Astrocyte of the hippocampus (primary cell): ENCODE data around the gene TARS3.
A peak's percentile ranks its signal among the peaks of the same experiment; 100 is the strongest.

Experiments used
- DNase-seq: peaks from one replicate; pipeline ENCODE4 v3.0.0; 2011; ENCODE audit warnings: low read depth, low spot score

TARS3 gene

DNA sequence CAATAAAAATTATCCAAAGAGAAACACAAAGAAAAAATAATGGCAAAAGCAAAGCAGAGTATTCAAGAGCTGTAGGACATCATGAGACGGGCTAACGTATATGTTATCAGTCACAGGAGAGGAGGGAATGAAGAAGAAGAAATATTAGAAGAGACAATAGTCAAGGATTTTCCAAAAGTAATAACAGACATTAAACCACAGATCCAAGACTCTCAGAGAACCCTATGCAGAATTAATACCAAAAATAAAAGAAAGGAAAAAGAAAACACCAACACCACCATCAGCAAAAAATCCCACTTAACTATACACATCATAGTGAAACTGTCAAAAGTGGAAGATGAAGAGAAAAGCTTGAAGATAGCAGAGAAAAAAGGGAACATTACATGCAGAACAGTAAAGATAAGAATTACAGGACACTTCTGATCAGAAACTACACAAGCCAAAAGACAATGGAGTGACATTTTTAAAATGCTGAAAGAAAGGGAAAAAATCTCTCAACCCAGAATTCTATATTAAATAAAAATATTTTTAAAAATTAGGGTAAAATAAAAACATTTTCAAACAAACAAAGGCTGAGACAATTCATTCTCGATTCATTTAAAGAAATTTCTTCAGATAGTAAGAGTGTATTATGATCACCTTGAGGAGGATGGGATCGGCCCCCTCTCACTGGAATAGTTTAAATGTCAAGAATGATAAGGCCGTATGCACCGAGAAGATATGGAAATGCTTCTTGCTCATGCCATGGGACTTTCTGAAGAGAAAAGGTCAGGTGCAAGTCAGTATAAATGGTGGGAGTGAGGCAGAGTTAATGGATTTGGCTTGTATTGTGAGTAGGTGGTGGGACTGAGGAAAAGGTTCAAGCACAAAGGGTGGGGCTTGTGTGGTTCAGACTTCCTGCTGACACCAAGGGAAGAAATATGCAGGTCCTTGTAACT, 100.6 kb downstream of the TARS3 start:
- no peak for DNase-seq

DNA sequence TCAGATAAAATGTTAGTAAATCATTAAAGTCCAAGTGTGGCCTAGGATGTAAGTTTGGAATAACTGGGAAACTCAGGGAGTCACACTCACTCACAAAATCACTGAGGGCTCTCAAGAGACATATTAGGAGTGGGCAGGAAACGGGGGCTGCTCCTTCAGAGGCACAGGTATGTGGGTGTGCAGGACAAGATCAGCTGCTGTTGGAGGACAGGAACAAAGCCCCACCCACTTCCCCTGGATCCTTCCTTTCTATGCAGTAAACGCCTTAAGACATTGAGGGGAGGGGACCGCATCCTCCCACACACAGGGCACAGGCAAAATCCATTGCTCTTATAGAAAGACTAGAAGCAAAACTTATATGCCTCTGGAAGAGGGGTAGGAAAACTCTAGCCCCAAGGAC, 102.3 kb downstream of the TARS3 start:
- no peak for DNase-seq

DNA sequence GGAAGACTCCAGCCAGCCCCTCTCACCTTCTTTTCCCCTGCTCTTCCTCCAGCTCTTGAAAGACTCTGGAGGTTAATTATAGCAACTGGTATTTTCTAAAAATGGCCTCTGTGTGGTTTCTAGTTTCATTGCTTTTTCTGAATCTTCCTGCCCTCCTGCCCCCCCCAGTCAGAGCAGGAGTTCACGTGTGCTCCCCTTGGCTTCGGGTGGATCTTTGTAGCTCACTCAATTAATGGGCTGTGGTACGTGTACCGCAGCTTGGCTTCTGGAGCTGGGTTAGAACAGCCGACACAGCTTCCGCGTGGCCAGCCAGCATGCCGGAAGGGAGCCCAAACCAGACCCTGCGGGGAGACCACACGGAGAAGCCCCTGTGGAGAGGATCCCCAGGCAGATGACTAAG, 103.6 kb downstream of the TARS3 start:
- no peak for DNase-seq

GRCh38 chr15:101619615-101619865, 104.7 kb downstream of the TARS3 start:
- DNase-seq: no peak

- no peak for DNase-seq
Observed at GRCh38 chr15:101618851-101619614, 105.2 kb downstream of the TARS3 start.

GRCh38 chr15:101618076-101618475, 106.2 kb downstream of the TARS3 start:
- DNase-seq: no peak

GRCh38 chr15:101617390-101617965, 106.8 kb downstream of the TARS3 start:
- DNase-seq: no peak

DNA sequence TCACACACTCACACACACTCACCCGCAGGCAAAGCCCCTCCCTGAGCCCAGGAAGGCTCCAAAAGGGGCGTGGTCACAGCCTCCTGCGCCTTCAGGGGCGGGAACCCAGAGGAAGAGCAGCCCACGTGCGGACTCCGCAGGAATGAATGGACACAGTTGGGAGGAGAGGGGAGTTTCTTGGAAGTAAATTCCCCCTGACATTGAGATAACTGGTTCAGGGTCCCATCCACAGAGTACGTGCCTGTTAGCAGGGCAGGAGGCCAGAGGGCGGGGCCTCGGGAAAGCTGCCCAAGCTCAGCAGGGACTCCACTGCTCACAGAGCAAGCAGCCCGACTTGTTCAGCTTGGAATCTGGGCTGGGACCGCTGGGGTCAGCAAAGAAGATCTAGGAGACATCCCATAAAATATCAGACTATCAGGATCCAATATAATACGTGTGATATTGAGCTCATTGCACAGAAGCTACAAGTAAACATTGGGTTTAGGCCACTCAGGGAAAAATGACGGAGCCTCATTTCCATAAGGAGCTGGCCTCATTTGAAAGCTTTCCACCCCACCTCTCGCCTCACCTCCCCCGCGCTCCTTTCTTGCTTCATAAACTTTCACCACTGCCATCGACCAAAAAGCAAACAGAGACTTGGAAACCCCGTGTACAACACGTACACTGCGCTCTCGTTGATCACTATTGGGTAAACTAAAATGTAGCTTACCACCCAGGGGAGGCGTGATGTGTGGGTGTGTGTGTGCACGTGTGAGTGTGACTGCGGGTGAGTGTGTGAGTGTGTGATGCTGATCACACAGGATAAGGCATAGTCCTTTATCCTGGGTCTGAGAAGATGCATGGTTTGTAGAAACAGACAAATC, 108.1 kb downstream of the TARS3 start:
- DNase-seq: peak; percentile 74

DNA sequence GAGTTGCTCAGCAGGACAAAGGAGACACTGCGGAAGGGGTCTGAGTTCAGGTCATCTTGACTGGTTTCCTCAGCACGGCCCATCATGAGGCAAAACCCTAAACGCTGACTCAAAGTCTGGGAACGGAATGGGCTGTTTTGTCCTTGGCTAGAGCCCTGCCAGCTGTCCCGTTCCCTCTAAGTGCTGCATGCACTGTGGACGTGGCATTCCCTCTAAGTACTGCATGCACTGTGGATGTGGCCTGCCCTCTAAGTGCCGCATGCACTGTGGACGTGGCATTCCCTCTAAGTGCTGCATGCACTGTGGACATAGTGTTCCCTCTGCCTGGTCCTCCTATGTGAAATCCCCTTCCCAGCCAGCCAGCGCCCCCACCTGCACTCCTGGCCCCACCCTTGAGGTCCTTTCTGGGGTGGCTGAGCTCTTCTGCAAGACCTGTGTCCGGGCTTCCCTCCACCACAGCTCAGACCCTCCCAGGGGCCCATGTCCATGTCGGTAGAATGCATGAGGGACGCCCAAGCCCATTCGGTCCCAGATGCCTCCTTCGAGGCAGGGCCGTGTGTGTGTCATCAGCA, 108.8 kb downstream of the TARS3 start:
- DNase-seq: no peak

GRCh38 chr15:101614761-101615160, 109.5 kb downstream of the TARS3 start:
- DNase-seq: no peak

GRCh38 chr15:101614001-101614585, 110.2 kb downstream of the TARS3 start:
- DNase-seq: no peak

GRCh38 chr15:101613130-101614000, 110.9 kb downstream of the TARS3 start:
- peak; percentile 51 for DNase-seq

DNA sequence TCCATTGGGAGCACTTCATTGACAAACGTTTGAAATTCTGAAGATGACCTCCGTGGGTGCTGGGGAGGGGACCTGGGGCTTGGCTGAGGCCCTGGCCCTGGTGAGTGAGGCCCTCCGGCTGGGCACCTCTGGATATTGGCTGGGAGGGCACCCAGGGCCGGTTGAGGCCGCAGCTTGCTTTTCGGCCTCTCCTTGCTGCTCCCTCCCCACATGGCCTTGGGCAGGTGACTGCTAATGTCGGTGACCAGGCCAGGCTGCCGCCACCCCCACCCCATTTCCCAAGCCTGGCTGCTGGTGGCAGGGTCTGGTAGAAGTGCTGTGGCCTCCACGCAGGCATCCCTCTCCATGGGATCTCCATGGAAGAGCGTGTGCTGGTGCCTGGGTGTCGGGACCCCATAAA, 111.6 kb downstream of the TARS3 start:
- DNase-seq: no peak

DNA sequence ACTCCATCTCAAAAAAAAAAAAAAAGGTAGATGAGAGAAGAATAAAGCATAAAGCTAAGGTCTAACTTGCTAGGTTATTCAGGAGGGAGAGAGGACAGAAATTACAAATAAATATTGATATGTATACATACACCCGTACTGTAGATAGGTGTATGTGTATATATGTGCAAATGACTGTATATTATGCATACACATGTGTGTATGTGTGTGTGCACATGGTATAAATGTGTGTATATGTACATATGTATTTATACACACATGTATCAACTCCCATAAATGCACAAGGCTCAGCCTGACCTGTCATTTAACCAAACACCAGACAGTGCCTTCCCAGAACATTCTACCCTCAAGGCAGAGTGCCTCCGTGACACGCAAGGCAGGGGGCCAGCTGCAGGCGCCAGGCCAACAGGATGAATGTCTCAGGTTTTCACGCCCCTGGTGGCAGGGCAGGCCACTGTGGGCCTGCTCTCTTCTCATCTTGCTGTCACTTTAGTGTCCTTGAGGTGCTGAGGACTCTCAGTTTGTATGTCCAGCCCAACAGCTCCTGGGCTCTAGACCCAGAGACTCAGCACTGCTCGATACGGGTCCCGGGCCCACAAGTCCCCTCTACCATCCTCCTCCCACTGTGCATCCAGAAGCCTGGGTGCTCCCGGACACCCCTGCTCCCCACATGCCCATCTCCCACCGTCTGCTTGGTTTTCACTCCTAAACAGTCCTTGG, 112.5 kb downstream of the TARS3 start:
- DNase-seq: no peak

DNA sequence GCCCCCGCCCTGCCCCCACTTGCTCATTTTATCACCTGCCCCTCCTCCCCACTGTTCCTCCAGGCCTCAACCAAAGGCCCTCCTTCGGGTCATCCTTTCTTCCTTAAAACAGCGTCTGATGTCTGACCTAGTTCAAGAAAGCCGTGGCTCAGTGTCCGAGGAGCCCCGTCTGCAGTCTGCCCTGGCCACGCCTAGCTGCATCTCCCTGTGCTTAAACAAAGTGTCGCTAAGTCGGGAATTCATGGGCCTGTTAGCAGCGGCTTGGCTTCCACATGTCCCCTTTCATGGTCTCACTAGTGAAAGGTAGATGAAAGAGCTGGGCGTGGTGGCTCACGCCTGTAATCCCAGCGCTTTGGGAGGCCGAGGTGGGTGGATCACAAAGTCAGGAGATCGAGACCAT, 113.3 kb downstream of the TARS3 start:
- DNase-seq: no peak

GRCh38 chr15:101610611-101611000, 113.7 kb downstream of the TARS3 start:
- DNase-seq: no peak

- DNase-seq: no peak
Observed at GRCh38 chr15:101609742-101610610, 114.3 kb downstream of the TARS3 start.

GRCh38 chr15:101608201-101608600, 116.1 kb downstream of the TARS3 start:
- DNase-seq: no peak
